Hepatic stellate cell (primary cell): Measurements from ENCODE around the gene EIF4G2.
"Not testable (repeated sequence)": the region's sequence is repeated elsewhere in the genome, so short reads cannot be mapped to it uniquely, and the experiment has no call there.

Source experiments
- DNase-seq: peaks from one replicate; pipeline ENCODE4 v3.0.0; 2011; ENCODE audit warnings: low spot score

Gene EIF4G2

GRCh38 chr11:10808553-10809372 lies at the start of gene EIF4G2:
Gene EIF4G2, minus strand, starts transcription at chr11:10808926.
- peak; percentile 98 for DNase-seq

- DNase-seq: peak; percentile 92
Observed at GRCh38 chr11:10857709-10858438, 49.1 kb upstream of the EIF4G2 start, which contains the start of gene ZBED5. Gene ZBED5, minus strand, starts transcription at chr11:10858053. Its CDS starts 3,108 bp downstream, at chr11:10854945.

- DNase-seq: no peak
Observed at GRCh38 chr11:10857459-10857708, 48.7 kb upstream of the EIF4G2 start.

- peak; percentile 21 for DNase-seq
Observed at GRCh38 chr11:10856689-10857458, 48.1 kb upstream of the EIF4G2 start.

GRCh38 chr11:10855295-10855694 lies 46.6 kb upstream of the EIF4G2 start:
- DNase-seq: no peak

- no peak for DNase-seq
Observed at GRCh38 chr11:10847960-10848860, 39.5 kb upstream of the EIF4G2 start.

GRCh38 chr11:10846660-10847059 lies 37.9 kb upstream of the EIF4G2 start:
- no peak for DNase-seq

- no peak for DNase-seq
Observed at GRCh38 chr11:10845589-10845988, 36.9 kb upstream of the EIF4G2 start.

- no peak for DNase-seq
Observed at GRCh38 chr11:10844796-10845195, 36.1 kb upstream of the EIF4G2 start.

GRCh38 chr11:10844356-10844755 lies 35.6 kb upstream of the EIF4G2 start:
- DNase-seq: no peak

GRCh38 chr11:10838881-10839280 lies 30.2 kb upstream of the EIF4G2 start:
- DNase-seq: no peak

- no peak for DNase-seq
Observed at GRCh38 chr11:10838083-10838482, 29.4 kb upstream of the EIF4G2 start.

- DNase-seq: not testable (repeated sequence)
Observed at GRCh38 chr11:10836884-10837283, 28.2 kb upstream of the EIF4G2 start.

- no peak for DNase-seq
Observed at GRCh38 chr11:10829139-10829538, 20.4 kb upstream of the EIF4G2 start.

- DNase-seq: no peak
Observed at GRCh38 chr11:10828402-10828801, 19.7 kb upstream of the EIF4G2 start.

- no peak for DNase-seq
Observed at GRCh38 chr11:10824888-10825287, 16.2 kb upstream of the EIF4G2 start.

- no peak for DNase-seq
Observed at GRCh38 chr11:10823152-10823579, 14.4 kb upstream of the EIF4G2 start.

- not testable (repeated sequence) for DNase-seq
Observed at GRCh38 chr11:10822491-10822890, 13.8 kb upstream of the EIF4G2 start.

GRCh38 chr11:10818594-10818993 lies 9.9 kb upstream of the EIF4G2 start:
- no peak for DNase-seq

- DNase-seq: no peak
Observed at GRCh38 chr11:10813945-10814344, 5.2 kb upstream of the EIF4G2 start.

- DNase-seq: peak; percentile 70
Observed at GRCh38 chr11:10809373-10810160, 841 bp upstream of the EIF4G2 start.
